H1 (cell line): Measurements from ENCODE around the gene GNB1. TPM values are rescaled to one million over a fixed set of nuclear protein-coding genes. Genes with fewer than 3 reads are reported as not detected.

Experiments used
- CTCF ChIA-PET: fragments of 300-600 bp; sonication (Branson Sonifier 250); formaldehyde crosslinking; loops from one replicate; lab custom pipeline; 2021; ENCODE audit not compliant: partially characterized antibody; lab: Charles Lee
- POLR2A ChIA-PET: fragments of 300-600 bp; sonication (Branson Sonifier 250); formaldehyde crosslinking; loops from one replicate; lab custom pipeline; 2021; ENCODE audit warnings: inconsistent platforms; ENCODE audit not compliant: partially characterized antibody; lab: Charles Lee
- DNase-seq, 2 experiments: peaks; one replicate each; pipeline versions ENCODE4 v3.0.0 to v3.0.0-alpha.2; 2010 to 2022; ENCODE audit warnings: low spot score in 2 of 2, low read depth in 1 of 2, mixed read lengths in 1 of 2
- FAIRE-seq: peaks from 2 replicates; lab custom pipeline; 2011; peaks lifted over from hg19 to GRCh38; lab: Jason Lieb, UNC
- H2AFZ ChIP-seq: 2 replicates; pipeline ENCODE4 v1.8.1; 2012; ENCODE audit warnings: low read length, inconsistent platforms
- H2AK5ac ChIP-seq: 2 replicates; pipeline ENCODE4 v1.6.1; 2013; ENCODE audit warnings: low read depth, low read length
- H2BK120ac ChIP-seq: replicated peaks from 2 replicates; pipeline ENCODE3; 2013; ENCODE audit warnings: low read depth, low read length, inconsistent platforms
- H2BK12ac ChIP-seq: 2 replicates; pipeline ENCODE4 v1.6.1; 2013; ENCODE audit warnings: low read depth, low read length
- H2BK15ac ChIP-seq: 2 replicates; pipeline ENCODE4 v1.6.1; 2013; ENCODE audit warnings: low read length
- H2BK20ac ChIP-seq: 2 replicates; pipeline ENCODE4 v1.6.1; 2013; ENCODE audit warnings: low read length
- H2BK5ac ChIP-seq: 2 replicates; pipeline ENCODE4 v1.6.1; 2013; ENCODE audit warnings: low read depth, low read length
- H3K14ac ChIP-seq: 2 replicates; pipeline ENCODE4 v1.6.1; 2013; ENCODE audit warnings: inconsistent platforms; ENCODE audit not compliant: insufficient read length
- H3K18ac ChIP-seq: 2 replicates; pipeline ENCODE4 v1.6.1; 2013; ENCODE audit warnings: low read length; ENCODE audit errors: extremely low read depth
- H3K23ac ChIP-seq: 2 replicates; pipeline ENCODE4 v1.6.1; 2013; ENCODE audit warnings: inconsistent platforms; ENCODE audit not compliant: insufficient read length
- H3K23me2 ChIP-seq: 2 replicates; pipeline ENCODE4 v1.6.1; 2013; ENCODE audit warnings: low read depth, low read length
- H3K27ac ChIP-seq: 2 replicates; pipeline ENCODE4 v1.6.1; 2011; ENCODE audit warnings: low read depth, low read length, inconsistent platforms
- H3K27me3 ChIP-seq, 4 experiments: replicated peaks in 1 of 4; 1 replicate in 1 of 4; 2 replicates in 3 of 4; pipeline versions ENCODE4 v1.6.1 to v1.8.1; 2011 to 2013; ENCODE audit warnings: low read length in 3 of 4, mild to moderate bottlenecking in 3 of 4, inconsistent platforms in 2 of 4, mixed read lengths in 2 of 4, moderate library complexity in 1 of 4; ENCODE audit not compliant: control insufficient read depth in 3 of 4, insufficient read depth in 3 of 4; ENCODE audit errors: extremely low read depth in 1 of 4
- H3K36me3 ChIP-seq, 4 experiments: 2 replicates each; pipeline versions ENCODE4 v1.6.1 to v1.8.1; 2011 to 2013; ENCODE audit warnings: mild to moderate bottlenecking in 4 of 4, low read length in 3 of 4, moderate library complexity in 2 of 4, control low read depth in 1 of 4, inconsistent platforms in 1 of 4; ENCODE audit not compliant: insufficient read depth in 4 of 4, control insufficient read depth in 2 of 4
- H3K4ac ChIP-seq: replicated peaks from 2 replicates; pipeline ENCODE3; 2013; ENCODE audit warnings: low read length, low read depth, mixed read lengths, inconsistent platforms; ENCODE audit not compliant: insufficient read length
- H3K4me1 ChIP-seq, 4 experiments: replicated peaks in 1 of 4; 1 replicate in 1 of 4; 2 replicates in 3 of 4; pipeline versions ENCODE4 v1.6.1 to v1.8.1; 2011 to 2013; ENCODE audit warnings: low read length in 3 of 4, inconsistent platforms in 2 of 4, mixed read lengths in 1 of 4; ENCODE audit not compliant: insufficient read depth in 4 of 4, control insufficient read depth in 3 of 4
- H3K4me2 ChIP-seq, 2 experiments: 2 replicates each; pipeline versions ENCODE4 v1.6.1 to v1.8.1; 2011 to 2013; ENCODE audit warnings: low read depth in 2 of 2, low read length in 2 of 2, control low read depth in 1 of 2, inconsistent platforms in 1 of 2, mild to moderate bottlenecking in 1 of 2; ENCODE audit not compliant: insufficient read depth in 1 of 2
- H3K4me3 ChIP-seq, 4 experiments: fragments of 200-600, 300-600 bp in 1 of 4; sonication (generic), shearing (Covaris generic), sonication (Bioruptor Twin) in 1 of 4; 2 replicates each; pipeline versions ENCODE4 v1.5.1 to v1.8.1; 2011 to 2016; ENCODE audit warnings: low read length in 4 of 4, low read depth in 3 of 4, control low read depth in 2 of 4, inconsistent platforms in 2 of 4, mild to moderate bottlenecking in 2 of 4, mixed read lengths in 1 of 4, moderate library complexity in 1 of 4; ENCODE audit not compliant: insufficient read depth in 2 of 4; ENCODE audit errors: extremely low read depth in 1 of 4
- H3K56ac ChIP-seq: replicated peaks from 2 replicates; pipeline ENCODE3; 2013; ENCODE audit warnings: low read depth, mild to moderate bottlenecking, mixed read lengths, low read length, inconsistent platforms; ENCODE audit not compliant: insufficient read length
- H3K79me1 ChIP-seq: 2 replicates; pipeline ENCODE4 v1.6.1; 2013; ENCODE audit warnings: low read depth, low read length, control low read depth
- H3K79me2 ChIP-seq, 2 experiments: 2 replicates each; pipeline versions ENCODE4 v1.6.1 to v1.8.1; 2012 to 2013; ENCODE audit warnings: low read length in 2 of 2, mild to moderate bottlenecking in 2 of 2, inconsistent platforms in 1 of 2; ENCODE audit not compliant: insufficient read depth in 2 of 2, control insufficient read depth in 1 of 2
- H3K9ac ChIP-seq, 4 experiments: replicated peaks in 1 of 4; 1 replicate in 1 of 4; 2 replicates in 3 of 4; pipeline versions ENCODE4 v1.6.1 to v1.8.1; 2011 to 2013; ENCODE audit warnings: low read depth in 3 of 4, low read length in 3 of 4, control low read depth in 2 of 4, mild to moderate bottlenecking in 2 of 4, moderate library complexity in 2 of 4, inconsistent platforms in 1 of 4; ENCODE audit errors: extremely low read depth in 1 of 4
- H3K9me3 ChIP-seq, 2 experiments: 2 replicates each; pipeline versions ENCODE4 v1.6.1 to v1.8.1; 2012 to 2013; ENCODE audit warnings: mild to moderate bottlenecking in 2 of 2, moderate library complexity in 2 of 2, control low read depth in 1 of 2, inconsistent platforms in 1 of 2, low read depth in 1 of 2, low read length in 1 of 2, mixed read lengths in 1 of 2; ENCODE audit not compliant: insufficient read depth in 2 of 2
- H4K20me1 ChIP-seq, 2 experiments: replicated peaks in 1 of 2; 2 replicates each; pipeline versions ENCODE3 to v1.8.1; 2011 to 2013; ENCODE audit warnings: inconsistent platforms in 2 of 2, low read length in 2 of 2, mild to moderate bottlenecking in 1 of 2; ENCODE audit not compliant: insufficient read depth in 2 of 2, control insufficient read depth in 1 of 2
- H4K5ac ChIP-seq: 2 replicates; pipeline ENCODE4 v1.6.1; 2013; ENCODE audit warnings: low read length, low read depth, mixed read lengths, inconsistent platforms; ENCODE audit not compliant: insufficient read length
- H4K8ac ChIP-seq: 2 replicates; pipeline ENCODE4 v1.8.0; 2013; ENCODE audit warnings: mild to moderate bottlenecking, moderate library complexity, low read length, inconsistent platforms; ENCODE audit not compliant: insufficient read depth; ENCODE audit errors: extremely low read depth
- H4K91ac ChIP-seq: replicated peaks from 2 replicates; pipeline ENCODE3; 2013; ENCODE audit warnings: low read length, mixed read lengths, inconsistent platforms; ENCODE audit not compliant: insufficient read length
- BRCA1 ChIP-seq: IDR thresholded peaks from 2 replicates; pipeline ENCODE4 v1.6.1; 2012; ENCODE audit warnings: low read depth, low read length, improper control_type of control experiment
- CBX5 ChIP-seq: fragments of 300-800, 300-1000 bp; sonication (generic); IDR thresholded peaks from 2 replicates; pipeline ENCODE4 v1.7.1; 2016; ENCODE audit warnings: antibody characterized with exemption, low read length, low read depth
- CHD1 ChIP-seq: IDR thresholded peaks from 2 replicates; pipeline ENCODE4 v1.6.1; 2012; ENCODE audit warnings: low read depth, low read length, improper control_type of control experiment
- EP300 ChIP-seq, 2 experiments: IDR thresholded peaks; 1 replicate in 1 of 2; 2 replicates in 1 of 2; pipeline ENCODE4 v1.6.1; 2011 to 2012; ENCODE audit warnings: low read depth in 2 of 2, low read length in 2 of 2, mild to moderate bottlenecking in 2 of 2, borderline replicate concordance in 1 of 2, inconsistent platforms in 1 of 2, moderate library complexity in 1 of 2
- GTF2F1 ChIP-seq: IDR thresholded peaks from 2 replicates; pipeline ENCODE4 v1.6.1; 2012; ENCODE audit warnings: low read depth, low read length, improper control_type of control experiment, borderline replicate concordance
- NANOG ChIP-seq: IDR thresholded peaks from 2 replicates; pipeline ENCODE4 v1.6.1; 2011; ENCODE audit warnings: low read length, low read depth, mild to moderate bottlenecking, inconsistent platforms; ENCODE audit not compliant: insufficient read depth, poor library complexity, severe bottlenecking
- NRF1 ChIP-seq: IDR thresholded peaks from 2 replicates; pipeline ENCODE4 v1.6.1; 2011; ENCODE audit warnings: mild to moderate bottlenecking, low read depth, low read length, improper control_type of control experiment
- RAD21 ChIP-seq, 2 experiments: IDR thresholded peaks in 1 of 2; conservative IDR thresholded peaks in 1 of 2; 2 replicates each; pipeline ENCODE4 v1.6.1; 2011; ENCODE audit warnings: low read depth in 2 of 2, low read length in 2 of 2, improper control_type of control experiment in 1 of 2, inconsistent platforms in 1 of 2, mild to moderate bottlenecking in 1 of 2, moderate library complexity in 1 of 2
- RXRA ChIP-seq: IDR thresholded peaks from 2 replicates; pipeline ENCODE4 v1.6.1; 2011; ENCODE audit warnings: low read depth, mild to moderate bottlenecking, low read length, moderate library complexity; ENCODE audit not compliant: insufficient read depth
- SIN3A ChIP-seq, 2 experiments: IDR thresholded peaks in 1 of 2; conservative IDR thresholded peaks in 1 of 2; 2 replicates each; pipeline ENCODE4 v1.6.1; 2011 to 2012; ENCODE audit warnings: low read length in 2 of 2, improper control_type of control experiment in 1 of 2, low read depth in 1 of 2, mild to moderate bottlenecking in 1 of 2
- SUZ12 ChIP-seq: fragments of 200-600 bp; sonication (generic); IDR thresholded peaks from 2 replicates; pipeline ENCODE4 v1.6.1; 2012; ENCODE audit warnings: mild to moderate bottlenecking, inconsistent platforms, low read length, moderate library complexity, mixed read lengths
- TAF1 ChIP-seq: IDR thresholded peaks from 2 replicates; pipeline ENCODE4 v1.6.1; 2011; ENCODE audit warnings: mild to moderate bottlenecking, low read depth, low read length
- TEAD4 ChIP-seq: IDR thresholded peaks from 2 replicates; pipeline ENCODE4 v1.6.1; 2012; ENCODE audit warnings: low read depth, low read length, inconsistent platforms, mixed read lengths
- WGBS, 2 experiments: shearing (Covaris generic) in 1 of 2; methylation state at CpG; one replicate each; pipeline versions ENCODE4 v1.1.6 to v1.1.7; 2013 to 2015; ENCODE audit warnings: low lambda C conversion rate in 2 of 2, mixed read lengths in 2 of 2, inconsistent platforms in 1 of 2, low coverage in 1 of 2, missing lambda C conversion rate in 1 of 2; ENCODE audit not compliant: insufficient replicate concordance in 2 of 2, insufficient coverage in 1 of 2, insufficient read length in 1 of 2; ENCODE audit errors: extremely low coverage in 1 of 2, missing lambda C conversion rate in 1 of 2; 5-methylcytosine and 5-hydroxymethylcytosine counted together
- polyA plus RNA-seq, 7 experiments: library from polyadenylated mRNA; depleted of rRNA in 3 of 7; stranded (reverse) in 5 of 7; unstranded in 2 of 7; fragments of >200 nt in 5 of 7; fragments of 200-250 nt in 2 of 7; gene quantifications; 1 replicate in 5 of 7; 2 replicates in 1 of 7; 4 replicates in 1 of 7; pipeline versions ENCODE4 v1.2.1 to v1.2.3, GENCODE V29; 2011 to 2013; ENCODE audit warnings: missing spikeins in 2 of 7, mixed read lengths in 2 of 7
- total RNA-seq: library from RNA; stranded (reverse); fragmentation: NEBNext Ultra II Directional; extraction: Animal tissue kit (Norgen Biotek cat#: 25700); gene quantifications from 2 replicates; pipeline ENCODE4 v1.2.1, GENCODE V29; 2021

GNB1 gene
- total and polyA plus RNA-seq, 2 of the 8 experiments (the other 6 are each of a cell fraction or from before 2014, with no cell fraction given) = 343 to 382 TPM

DNA sequence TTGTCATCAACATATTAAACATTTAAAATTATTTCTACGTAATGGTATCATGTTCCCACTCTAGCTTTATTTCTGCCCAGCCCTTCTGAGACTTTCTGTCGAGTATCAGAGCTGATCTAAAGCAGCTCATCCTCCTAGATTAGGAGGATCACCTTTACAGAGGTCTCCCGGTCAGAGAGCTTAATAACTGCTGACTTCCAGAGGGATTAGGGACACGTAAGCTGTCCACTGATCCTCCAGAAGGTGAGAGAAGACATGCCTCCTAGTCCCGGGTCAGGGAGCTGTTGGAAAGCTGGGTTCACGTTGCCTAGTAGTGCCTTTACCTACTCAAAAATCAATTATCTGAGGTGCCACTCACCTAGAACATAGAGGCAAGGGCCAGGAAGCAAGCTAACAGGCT, 81.4 kb downstream of the GNB1 start:
- peaks cover 0 to 4% of the 10 kb centered on the region in 2 experiments; a peak in 1 of 4 replicates for H3K79me2 ChIP-seq
- no peak overlapping the region for H2AK5ac ChIP-seq
- WGBS, 2 experiments = 88% methylated on average over 6 of the region's 6 CpGs; no CpG with 5 or more reads in 1 of the 2 experiments
- no peak for TF ChIP-seq SIN3A (conservative IDR thresholded peaks at IDR 0.05 in 1 of 2, IDR thresholded peaks at IDR 0.05 in 1 of 2; ENCODE audit: low read depth in 1 of 2, low read length in 2 of 2)
- TF ChIP-seq EP300 (IDR thresholded peaks at IDR 0.05; ENCODE audit: borderline replicate concordance in 1 of 2, low read depth in 2 of 2, low read length in 2 of 2) = no peak
- TF ChIP-seq CBX5 = no peak
- no peak for TF ChIP-seq TAF1
- no peak for TF ChIP-seq RXRA
- no peak for TF ChIP-seq NRF1
- TF ChIP-seq RAD21 (IDR thresholded peaks at IDR 0.05 in 1 of 2, conservative IDR thresholded peaks at IDR 0.05 in 1 of 2; ENCODE audit: low read depth in 2 of 2, low read length in 2 of 2) = no peak
- TF ChIP-seq TEAD4 = no peak
- TF ChIP-seq BRCA1 = no peak
- TF ChIP-seq GTF2F1 = no peak
- TF ChIP-seq NANOG = no peak
- no peak for TF ChIP-seq CHD1
- no peak for TF ChIP-seq SUZ12

More for the DNA sequence above, 81.4 kb downstream of the GNB1 start:
- Histone ChIP-seq H3K56ac (no peak overlapping the region), H2AFZ (no peak overlapping the region), H2BK15ac (no peak overlapping the region), H3K4ac (no peak overlapping the region), H3K27me3 (no peaks in the 10 kb centered on the region), H3K4me3 (no peak overlapping the region), H4K8ac (no peak overlapping the region), H2BK120ac (no peak overlapping the region), H3K14ac (no peak overlapping the region), H3K79me1 (no peaks in the 10 kb centered on the region; the same call in 1 of the 2 replicates), H3K27ac (no peak overlapping the region), H3K9me3 (no peaks in the 10 kb centered on the region), H2BK5ac (no peak overlapping the region), H3K4me1 (no peaks in the 10 kb centered on the region), H3K36me3 (peaks cover 5 to 53% (median 28%) of the 10 kb centered on the region in 4 experiments; a peak in 6 of 8 replicates), H2BK12ac (no peak overlapping the region), H3K23me2 (no peaks in the 10 kb centered on the region), H3K9ac (no peak overlapping the region), H3K23ac (no peak overlapping the region), H4K5ac (no peak overlapping the region), H4K91ac (no peak overlapping the region), H2BK20ac (no peak overlapping the region), H3K18ac (no peak overlapping the region), H3K4me2 (no peak overlapping the region), H4K20me1 (peaks cover 0 to 5% of the 10 kb centered on the region in 2 experiments)
- ChIA-PET CTCF (interaction anchor here (0.7 to 2.3 kb wide), 7 partner anchors 11 to 97 kb away, joined by 3 to 10 read pairs (median 5); no protein-coding TSS in a partner anchor), POLR2A (interaction anchor here (1.1 to 1.4 kb wide), 5 partner anchors 10 to 71 kb away, joined by 3 to 5 read pairs (median 3); no protein-coding TSS in a partner anchor)
- DNase-seq (no peak), FAIRE-seq (no peak)
